K562 (cell line): ENCODE data around the gene TTC33. TPM values are rescaled to one million over a fixed set of nuclear protein-coding genes. Genes with fewer than 3 reads are reported as not detected.

Source experiments
- ARID3B ChIP-seq: fragments of 250-450 bp; sonication (Bioruptor Pico); IDR thresholded peaks from 2 replicates; pipeline ENCODE4 v1.4.0; 2020; ENCODE audit warnings: borderline replicate concordance
- DEAF1 ChIP-seq: fragments of 450-650 bp; formaldehyde crosslinking; IDR thresholded peaks from 2 replicates; pipeline ENCODE4 v1.4.0; 2020; ENCODE audit warnings: mild to moderate bottlenecking, moderate library complexity
- DMBX1 ChIP-seq: fragments of 250-450 bp; sonication (Bioruptor Pico); IDR thresholded peaks from 2 replicates; pipeline ENCODE4 v1.8.0; 2022; ENCODE audit warnings: inconsistent platforms, mild to moderate bottlenecking, moderate library complexity, borderline replicate concordance
- ELK1 ChIP-seq: sonication (generic); formaldehyde crosslinking; IDR thresholded peaks from 2 replicates; pipeline ENCODE4 v1.8.1; 2022; ENCODE audit warnings: missing genetic modification reagents
- ESRRA ChIP-seq: fragments of 450-650 bp; IDR thresholded peaks from 2 replicates; pipeline ENCODE4 v1.6.1; 2014; ENCODE audit warnings: low read depth, mild to moderate bottlenecking, moderate library complexity, borderline replicate concordance
- FOXM1 ChIP-seq, 2 experiments: fragments of 450-650 bp in 1 of 2; sonication (generic) in 1 of 2; formaldehyde crosslinking in 1 of 2; IDR thresholded peaks; 2 replicates each; pipeline versions ENCODE4 v1.6.1 to v1.9.0; 2017 to 2022; ENCODE audit warnings: low read depth in 2 of 2, mild to moderate bottlenecking in 2 of 2, missing genetic modification reagents in 1 of 2, moderate library complexity in 1 of 2
- HOMEZ ChIP-seq: fragments of 250-450 bp; sonication (Bioruptor Pico); IDR thresholded peaks from 2 replicates; pipeline ENCODE4 v1.4.0; 2020; ENCODE audit warnings: mild to moderate bottlenecking, moderate library complexity
- NR3C1 ChIP-seq: sonication (generic); formaldehyde crosslinking; IDR thresholded peaks from 2 replicates; pipeline ENCODE4 v1.8.1; 2022; ENCODE audit warnings: missing genetic modification reagents
- PTTG1 ChIP-seq: fragments of 450-650 bp; IDR thresholded peaks from 2 replicates; pipeline ENCODE4 v1.6.1; 2016; ENCODE audit warnings: low read depth, mild to moderate bottlenecking, missing genetic modification characterization, missing compliant biosample characterization
- RAD21 ChIP-seq, 2 experiments: fragments of 250-450 bp in 1 of 2; fragments of 450-650 bp in 1 of 2; sonication (Bioruptor Pico) in 1 of 2; formaldehyde crosslinking in 1 of 2; IDR thresholded peaks in 1 of 2; conservative IDR thresholded peaks in 1 of 2; 2 replicates each; pipeline versions ENCODE4 v1.4.0 to v1.8.0; 2020 to 2022; ENCODE audit warnings: mild to moderate bottlenecking in 2 of 2, moderate library complexity in 1 of 2
- RBM22 ChIP-seq: fragments of 200-400 bp; formaldehyde crosslinking; IDR thresholded peaks from 2 replicates; pipeline ENCODE4 v1.6.1; 2018; ENCODE audit warnings: low read length, low read depth; ENCODE audit not compliant: poor library complexity, severe bottlenecking
- SMC3 ChIP-seq: conservative IDR thresholded peaks from 2 replicates; pipeline ENCODE4 v1.6.1; 2011; ENCODE audit warnings: low read depth, low read length, improper control_type of control experiment; ENCODE audit not compliant: insufficient read depth
- ZBTB11 ChIP-seq, 3 experiments: fragments of 200-800 bp in 1 of 3; fragments of 250-450 bp in 1 of 3; fragments of 450-650 bp in 1 of 3; sonication (Bioruptor Pico) in 1 of 3; sonication (Bioruptor generic) in 1 of 3; formaldehyde crosslinking in 1 of 3; IDR thresholded peaks; 2 replicates each; pipeline versions ENCODE4 v1.6.1 to v1.8.0; 2016 to 2022; ENCODE audit warnings: mild to moderate bottlenecking in 2 of 3, missing genetic modification characterization in 2 of 3, missing compliant biosample characterization in 1 of 3, moderate library complexity in 1 of 3
- ZKSCAN1 ChIP-seq: fragments of 150-350 bp; IDR thresholded peaks from 2 replicates; pipeline ENCODE4 v1.6.1; 2016; ENCODE audit warnings: low read depth, low read length
- polyA plus RNA-seq, 8 experiments: library from polyadenylated mRNA; depleted of rRNA in 4 of 8; stranded (reverse) in 5 of 8; unstranded in 3 of 8; fragments of >200 nt; fragmentation: Nextera tagmentation in 2 of 8; fragmentation: Illumina TruSeq in 1 of 8; extraction: Ambion mirVana in 2 of 8; extraction: Trizol in 1 of 8; gene quantifications; 2 replicates each; pipeline versions ENCODE4 v1.2.1 to v1.2.3, GENCODE V29; 2011 to 2014; ENCODE audit warnings: inconsistent platforms in 1 of 8, missing spikeins in 1 of 8
- total RNA-seq, 7 experiments: library from RNA; depleted of rRNA in 6 of 7; stranded (reverse); fragments of >200 nt in 6 of 7; fragmentation: Illumina TruSeq in 2 of 7; extraction: Trizol in 2 of 7; gene quantifications; 2 replicates each; pipeline versions ENCODE4 v1.2.1 to v1.2.3, GENCODE V29; 2011 to 2021; ENCODE audit warnings: low replicate concordance in 1 of 7

Gene TTC33
- total and polyA plus RNA-seq, 9 of the 15 experiments (the other 6 are each of a cell fraction or from before 2014, with no cell fraction given), result 11.5 to 24.9 (median 21.1) TPM

GRCh38 chr5:40755407-40756365, at the start of gene TTC33 (continued):
- no peak for TF ChIP-seq ELK1
- peak; percentile 93 for TF ChIP-seq DMBX1 (CRISPR knock-in tag)
- peak; percentile 35; the same call in 1 of the 2 replicates for TF ChIP-seq FOXM1 (IDR thresholded peaks at IDR 0.05; ENCODE audit: low read depth)
- no peak for TF ChIP-seq FOXM1 (CRISPR knock-in tag; IDR thresholded peaks at IDR 0.05; ENCODE audit: low read depth)
- TF ChIP-seq PTTG1 (tag), result no peak
- peak; percentile 78; the same call in 1 of the 2 replicates for TF ChIP-seq NR3C1
- peak in 1 of 3 experiments; percentile 89; a peak in 2 of 6 replicates for TF ChIP-seq ZBTB11 (CRISPR knock-in tag; IDR thresholded peaks at IDR 0.05)
- TF ChIP-seq RAD21 (CRISPR knock-in tag; conservative IDR thresholded peaks at IDR 0.05 in 1 of 2, IDR thresholded peaks at IDR 0.05 in 1 of 2), result peak; percentile 45 to 55
- TF ChIP-seq SMC3, result 0 out of 2 replicates have a peak, but pooled peaks have one; percentile 30
- peak; percentile 47 for TF ChIP-seq RBM22
- peak; percentile 69; the same call in 1 of the 2 replicates for TF ChIP-seq ZKSCAN1
- peak; percentile 11; the same call in 1 of the 2 replicates for TF ChIP-seq DEAF1 (CRISPR knock-in tag)
- no peak for TF ChIP-seq ARID3B
- TF ChIP-seq HOMEZ (CRISPR knock-in tag), result no peak
- peak; percentile 96; the same call in 1 of the 2 replicates for TF ChIP-seq ESRRA
